ENCODE measurements around the gene ACAA2. TPM values are rescaled to one million over a fixed set of nuclear protein-coding genes. Genes with fewer than 3 reads are reported as not detected.

Gene ACAA2
- 100 to 1,000 TPM in 1 of 5 donors, 10 to 100 TPM in 4; 25.6 to 122 (median 45.5) TPM for total RNA-seq
- polyA plus RNA-seq: 10 to 100 TPM; 23.3 to 36.8 (median 35.3) TPM
- long read RNA-seq, donor 1, partial matches to known transcripts: 40 of 45 reads
- long read RNA-seq, donor 1, other reads (novel, unspliced or antisense): 0 of 45 reads
- long read RNA-seq, donor 2, transcript ACAA2-201 (10 exons, 3,350 nt): major isoform, 12 of 61 reads
- long read RNA-seq, donor 2, partial matches to known transcripts: 48 of 61 reads
- long read RNA-seq, donor 2, other reads (novel, unspliced or antisense): 0 of 61 reads
- long read RNA-seq, donor 3, transcript ACAA2-201 (10 exons, 3,350 nt): major isoform, 8 of 37 reads
- long read RNA-seq, donor 3, partial matches to known transcripts: 27 of 37 reads
- long read RNA-seq, donor 3, other reads (novel, unspliced or antisense): 0 of 37 reads
- long read RNA-seq, donor 4, partial matches to known transcripts: 0 of 5 reads
- long read RNA-seq, donor 4, other reads (novel, unspliced or antisense): 0 of 5 reads
- long read RNA-seq, donor 5, transcript ACAA2-201 (10 exons, 3,350 nt): major isoform, 17 of 32 reads
- long read RNA-seq, donor 5, partial matches to known transcripts: 13 of 32 reads
- long read RNA-seq, donor 5, other reads (novel, unspliced or antisense): 0 of 32 reads
- long read RNA-seq, donor 6, transcript ACAA2-207 (2 exons, 1,850 nt): minor isoform, 6 of 164 reads
- long read RNA-seq, donor 6, transcript ACAA2-201 (10 exons, 3,350 nt): major isoform, 33 of 164 reads
- long read RNA-seq, donor 6, partial matches to known transcripts: 114 of 164 reads
- long read RNA-seq, donor 6, other reads (novel, unspliced or antisense): 10 of 164 reads
- long read RNA-seq, donor 7, transcript ACAA2-201 (10 exons, 3,350 nt): major isoform, 20 of 48 reads
- long read RNA-seq, donor 7, partial matches to known transcripts: 20 of 48 reads
- long read RNA-seq, donor 7, other reads (novel, unspliced or antisense): 5 of 48 reads
- long read RNA-seq, donor 8, transcript ACAA2-201 (10 exons, 3,350 nt): major isoform, 15 of 66 reads
- long read RNA-seq, donor 8, partial matches to known transcripts: 48 of 66 reads
- long read RNA-seq, donor 8, other reads (novel, unspliced or antisense): 0 of 66 reads
- long read RNA-seq, donor 9, transcript ACAA2-207 (2 exons, 1,850 nt): minor isoform, 10 of 72 reads
- long read RNA-seq, donor 9, transcript ACAA2-201 (10 exons, 3,350 nt): major isoform, 12 of 72 reads
- long read RNA-seq, donor 9, partial matches to known transcripts: 49 of 72 reads
- long read RNA-seq, donor 9, other reads (novel, unspliced or antisense): 0 of 72 reads
- long read RNA-seq, donor 10, transcript ACAA2-201 (10 exons, 3,350 nt): major isoform, 5 of 28 reads
- long read RNA-seq, donor 10, partial matches to known transcripts: 22 of 28 reads
- long read RNA-seq, donor 10, other reads (novel, unspliced or antisense): 0 of 28 reads

- H3K4me1 ChIP-seq: peaks cover 9 to 33% (median 24%) of the 10 kb centered on the region in 4 donors
- intact Hi-C loops (cut with DNase I; ENCODE audit: low total_unique reads): no loop called here
- WGBS, 5 donors: 0 to 1% (median 1%) methylated on average over 40 to 74 of the region's 74 CpGs
Measured at GRCh38 chr18:49813319-49814146, at the start of gene ACAA2. TSS of gene ACAA2 (minus strand) at chr18:49813533. CDS start at chr18:49813484, 49 bp downstream.

GRCh38 chr18:49862656-49863385, 49.5 kb upstream of the ACAA2 start:
- Histone ChIP-seq H3K9me3 (no peaks in the 10 kb centered on the region), H3K27me3 (no peaks in the 10 kb centered on the region), H3K27ac (no peak overlapping the region), H3K36me3 (no peaks in the 10 kb centered on the region), H3K4me3 (no peak overlapping the region), H3K4me1 (peaks cover 0 to 20% (median 16%) of the 10 kb centered on the region in 4 donors)
- WGBS, 5 donors: 42 to 67% (median 59%) methylated on average over 13 of the region's 13 CpGs
- TF ChIP-seq POLR2A (IDR thresholded peaks at IDR 0.05): no peak
- no peak for TF ChIP-seq POLR2AphosphoS5 (IDR thresholded peaks at IDR 0.05)
- TF ChIP-seq CTCF (IDR thresholded peaks at IDR 0.05): no peak
- no peak for TF ChIP-seq EP300 (IDR thresholded peaks at IDR 0.05)
- intact Hi-C loops (cut with DNase I; ENCODE audit: low total_unique reads): loop anchor here (5.0 kb wide), 1 partner anchor 351 kb away; no protein-coding TSS in a partner anchor
- no peak for DNase-seq

More at GRCh38 chr18:49813319-49814146, at the start of gene ACAA2:
- H3K9me3 ChIP-seq: peaks cover 0 to 11% (median 3%) of the 10 kb centered on the region in 4 donors
- no peaks in the 10 kb centered on the region for H3K36me3 ChIP-seq
- TF ChIP-seq POLR2A (IDR thresholded peaks at IDR 0.05) (no peak), POLR2AphosphoS5 (IDR thresholded peaks at IDR 0.05) (peak; percentile 65 to 77 (median 77))
- no peaks in the 10 kb centered on the region for H3K27me3 ChIP-seq
- peak within 1 kb of the TSS; percentile 66 to 81 (median 78) for H3K4me3 ChIP-seq
- peak; percentile 89 to 95 for DNase-seq
- H3K27ac ChIP-seq: peak within 1 kb of the TSS; percentile 94 to 98 (median 96)

GRCh38 chr18:49861659-49862058, 48.3 kb upstream of the ACAA2 start:
- peak overlapping the region in 2 of 5 donors; percentile 87 to 89 for H3K27ac ChIP-seq
- no peaks in the 10 kb centered on the region for H3K9me3 ChIP-seq
- H3K4me1 ChIP-seq: peaks cover 0 to 23% (median 21%) of the 10 kb centered on the region in 4 donors
- intact Hi-C loops (cut with DNase I; ENCODE audit: low total_unique reads): loop anchor here (5.0 kb wide), 1 partner anchor 349 kb away; no protein-coding TSS in a partner anchor
- TF ChIP-seq POLR2A (IDR thresholded peaks at IDR 0.05): no peak
- TF ChIP-seq POLR2AphosphoS5 (IDR thresholded peaks at IDR 0.05): no peak
- TF ChIP-seq CTCF (IDR thresholded peaks at IDR 0.05): no peak
- no peak for TF ChIP-seq EP300 (IDR thresholded peaks at IDR 0.05)
- no peak overlapping the region for H3K4me3 ChIP-seq
- H3K36me3 ChIP-seq: no peaks in the 10 kb centered on the region
- peak in 1 of 2 donors; percentile 26 for DNase-seq
- 46 to 65% (median 60%) methylated on average over 3 of the region's 3 CpGs for WGBS, 5 donors
- no peaks in the 10 kb centered on the region for H3K27me3 ChIP-seq
